ENCODE measurements around the gene ADRA2C.

Gene ADRA2C

GRCh38 chr4:3762264-3762663 is 3.9 kb upstream of the ADRA2C start:
- DNase-seq, result no peak

- no peak for DNase-seq
Observed at GRCh38 chr4:3762753-3763549, 3.2 kb upstream of the ADRA2C start.

GRCh38 chr4:3765271-3766035 is 732 bp upstream of the ADRA2C start:
- DNase-seq, result no peak

- no peak for DNase-seq
Observed at GRCh38 chr4:3766785-3767569, 792 bp downstream of the ADRA2C start.

GRCh38 chr4:3767570-3768288 is 1.5 kb downstream of the ADRA2C start:
- DNase-seq, result no peak

- no peak for DNase-seq
Observed at GRCh38 chr4:3768842-3769641, 2.9 kb downstream of the ADRA2C start.

- DNase-seq, result no peak
Observed at GRCh38 chr4:3769642-3770184, 3.5 kb downstream of the ADRA2C start.

- DNase-seq, result no peak
Observed at GRCh38 chr4:3770323-3771163, 4.4 kb downstream of the ADRA2C start.

GRCh38 chr4:3771164-3771809 is 5.1 kb downstream of the ADRA2C start:
- DNase-seq, result no peak

GRCh38 chr4:3771939-3772495 is 5.8 kb downstream of the ADRA2C start:
- no peak for DNase-seq

GRCh38 chr4:3772632-3773031 is 6.4 kb downstream of the ADRA2C start:
- DNase-seq, result no peak

- no peak for DNase-seq
Observed at GRCh38 chr4:3773552-3774001, 7.4 kb downstream of the ADRA2C start.

GRCh38 chr4:3774253-3774883 is 8.2 kb downstream of the ADRA2C start:
- no peak for DNase-seq

GRCh38 chr4:3775005-3775404 is 8.8 kb downstream of the ADRA2C start:
- DNase-seq, result no peak

GRCh38 chr4:3775576-3775975 is 9.4 kb downstream of the ADRA2C start:
- DNase-seq, result no peak

- no peak for DNase-seq
Observed at GRCh38 chr4:3776166-3777032, 10.2 kb downstream of the ADRA2C start.

GRCh38 chr4:3777033-3777390 is 10.8 kb downstream of the ADRA2C start:
- DNase-seq, result no peak

GRCh38 chr4:3777669-3778068 is 11.5 kb downstream of the ADRA2C start:
- DNase-seq, result no peak

Data from hippocampal formation (tissue), 2 donors.